ENCODE data around the gene FANCE.

FANCE gene

GRCh38 chr6:35494161-35494563, 42.0 kb downstream of the FANCE start:
- H3K27ac ChIP-seq: no peak overlapping the region

GRCh38 chr6:35495258-35496035, 43.3 kb downstream of the FANCE start:
- TF ChIP-seq, protein P1, sequence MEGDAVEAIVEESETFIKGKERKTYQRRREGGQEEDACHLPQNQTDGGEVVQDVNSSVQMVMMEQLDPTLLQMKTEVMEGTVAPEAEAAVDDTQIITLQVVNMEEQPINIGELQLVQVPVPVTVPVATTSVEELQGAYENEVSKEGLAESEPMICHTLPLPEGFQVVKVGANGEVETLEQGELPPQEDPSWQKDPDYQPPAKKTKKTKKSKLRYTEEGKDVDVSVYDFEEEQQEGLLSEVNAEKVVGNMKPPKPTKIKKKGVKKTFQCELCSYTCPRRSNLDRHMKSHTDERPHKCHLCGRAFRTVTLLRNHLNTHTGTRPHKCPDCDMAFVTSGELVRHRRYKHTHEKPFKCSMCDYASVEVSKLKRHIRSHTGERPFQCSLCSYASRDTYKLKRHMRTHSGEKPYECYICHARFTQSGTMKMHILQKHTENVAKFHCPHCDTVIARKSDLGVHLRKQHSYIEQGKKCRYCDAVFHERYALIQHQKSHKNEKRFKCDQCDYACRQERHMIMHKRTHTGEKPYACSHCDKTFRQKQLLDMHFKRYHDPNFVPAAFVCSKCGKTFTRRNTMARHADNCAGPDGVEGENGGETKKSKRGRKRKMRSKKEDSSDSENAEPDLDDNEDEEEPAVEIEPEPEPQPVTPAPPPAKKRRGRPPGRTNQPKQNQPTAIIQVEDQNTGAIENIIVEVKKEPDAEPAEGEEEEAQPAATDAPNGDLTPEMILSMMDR (IDR thresholded peaks at IDR 0.05; ENCODE audit: low read depth, low read length, missing control alignments): no peak
- DNase-seq: no peak
- no peaks in the 10 kb centered on the region for H3K36me3 ChIP-seq (replicated peaks)
- no peaks in the 10 kb centered on the region for H3K27me3 ChIP-seq (replicated peaks)
- H3K27ac ChIP-seq: no peak overlapping the region
- in situ Hi-C loops (cut with HindIII; ENCODE audit: low pct_ligation_motif_present, low sequenced_read_pairs): no loop called here
- peak overlapping the region; percentile 70 for H3K4me3 ChIP-seq (ENCODE audit: low read depth, low read length)

More at GRCh38 chr6:35494161-35494563, 42.0 kb downstream of the FANCE start:
- in situ Hi-C loops (cut with HindIII; ENCODE audit: low pct_ligation_motif_present, low sequenced_read_pairs): no loop called here
- H3K27me3 ChIP-seq (replicated peaks): no peaks in the 10 kb centered on the region
- peak overlapping the region; percentile 5 for H3K4me3 ChIP-seq (ENCODE audit: low read depth, low read length)
- no peak for DNase-seq
- TF ChIP-seq, protein P1 (IDR thresholded peaks at IDR 0.05; ENCODE audit: low read depth, low read length, missing control alignments): no peak
- no peaks in the 10 kb centered on the region for H3K36me3 ChIP-seq (replicated peaks)

DNA sequence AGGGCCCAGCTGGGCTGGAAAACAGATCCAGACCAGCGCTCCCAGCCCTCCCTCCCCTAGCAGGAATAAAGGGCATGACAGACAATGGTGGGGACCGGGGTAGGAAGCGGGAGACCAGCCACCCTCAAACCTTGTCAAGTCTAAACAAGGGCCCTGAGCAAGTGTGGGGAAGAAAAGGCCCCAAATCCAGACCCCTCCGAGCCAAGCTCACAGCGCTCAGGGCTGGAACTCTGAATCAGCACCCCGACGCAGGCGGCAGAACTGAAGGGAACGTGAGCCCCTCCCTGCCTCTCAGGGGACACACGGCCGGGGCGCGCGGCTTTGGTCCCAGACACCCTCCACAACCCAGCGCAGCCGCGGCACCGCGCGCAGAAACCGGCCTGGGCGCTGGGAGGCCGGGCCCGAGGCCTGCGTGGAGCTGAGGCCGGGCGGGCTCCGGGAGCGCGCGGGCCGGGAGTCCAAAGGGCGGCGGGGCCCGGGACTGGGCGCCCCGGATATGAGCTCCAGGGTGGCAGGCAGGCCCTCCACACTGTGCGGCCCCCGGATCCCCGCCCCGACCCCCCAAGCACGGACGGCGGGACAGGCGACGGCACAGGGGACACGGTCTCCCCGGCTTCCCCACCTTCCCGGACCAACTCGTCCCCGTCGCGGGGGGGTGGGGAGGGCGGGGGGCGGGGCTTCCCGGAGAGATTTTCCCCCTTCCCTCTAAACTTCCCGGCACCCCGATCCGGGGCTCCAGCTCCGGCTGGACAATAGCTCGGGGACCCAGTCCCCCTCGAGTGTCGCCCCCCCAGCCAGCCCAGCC, 44.1 kb downstream of the FANCE start:
- in situ Hi-C loops (cut with HindIII; ENCODE audit: low pct_ligation_motif_present, low sequenced_read_pairs): no loop called here
- DNase-seq: no peak
- TF ChIP-seq, protein P1 (IDR thresholded peaks at IDR 0.05; ENCODE audit: low read depth, low read length, missing control alignments): peak; percentile 1
- Histone ChIP-seq H3K36me3 (replicated peaks) (no peaks in the 10 kb centered on the region), H3K4me3 (ENCODE audit: low read depth, low read length) (peak overlapping the region; percentile 70), H3K27ac (peak overlapping the region; percentile 45), H3K27me3 (replicated peaks) (no peaks in the 10 kb centered on the region)

DNA sequence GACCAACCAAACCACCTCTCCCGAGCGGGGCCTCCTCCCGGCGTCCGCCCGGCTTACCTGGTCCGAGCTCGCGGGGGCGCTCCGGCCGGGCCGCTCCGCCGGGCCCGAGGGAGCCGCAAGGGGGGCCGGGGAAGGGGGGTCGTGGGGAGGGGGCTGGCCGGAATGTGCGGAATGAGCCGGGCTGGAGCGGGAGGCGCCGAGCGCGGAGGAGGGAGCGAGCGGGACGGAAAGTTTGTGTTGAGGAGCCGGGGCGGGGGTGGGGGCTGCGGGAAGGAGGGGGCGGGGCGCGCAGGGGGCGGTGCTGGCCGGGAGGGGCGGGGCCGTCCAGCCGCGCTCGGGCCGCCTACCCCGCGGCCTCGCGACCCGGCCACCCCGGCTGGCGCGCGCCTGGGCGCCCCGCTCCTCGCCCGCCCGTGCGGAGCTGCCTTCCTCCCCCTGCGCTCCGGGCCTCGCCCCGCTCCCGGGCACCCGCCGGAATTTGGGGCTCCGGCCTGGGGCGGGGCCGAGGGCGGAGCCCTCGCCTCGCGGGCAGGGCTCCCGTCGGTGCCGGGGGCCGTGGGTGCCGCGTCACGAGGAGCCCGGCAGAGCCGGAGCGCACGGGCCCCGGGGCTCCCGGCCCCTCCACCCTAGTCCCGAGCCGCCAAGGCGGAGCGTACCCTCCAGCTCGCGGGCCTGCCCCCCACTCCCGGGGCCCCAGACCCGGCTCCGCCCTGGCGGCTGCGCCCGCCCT, 44.9 kb downstream of the FANCE start, which contains the start of gene TEAD3:
TEAD3 (minus strand) TSS at position 239 of the 730 bp plus-strand sequence.
- TF ChIP-seq, protein P1 (IDR thresholded peaks at IDR 0.05; ENCODE audit: low read depth, low read length, missing control alignments): no peak
- Histone ChIP-seq H3K4me3 (ENCODE audit: low read depth, low read length) (peak within 1 kb of the TSS; percentile 70), H3K36me3 (replicated peaks) (no peaks in the 10 kb centered on the region), H3K27me3 (replicated peaks) (no peaks in the 10 kb centered on the region), H3K27ac (peak within 1 kb of the TSS; percentile 85)
- DNase-seq: peak; percentile 36
- in situ Hi-C loops (cut with HindIII; ENCODE audit: low pct_ligation_motif_present, low sequenced_read_pairs): no loop called here

GRCh38 chr6:35497571-35498421, 45.7 kb downstream of the FANCE start:
- peak; percentile 60 for DNase-seq
- H3K27me3 ChIP-seq (replicated peaks): no peaks in the 10 kb centered on the region
- H3K4me3 ChIP-seq (ENCODE audit: low read depth, low read length): peak overlapping the region; percentile 70
- peak overlapping the region; percentile 85 for H3K27ac ChIP-seq
- TF ChIP-seq, protein P1 (IDR thresholded peaks at IDR 0.05; ENCODE audit: low read depth, low read length, missing control alignments): peak; percentile 6
- no peaks in the 10 kb centered on the region for H3K36me3 ChIP-seq (replicated peaks)
- in situ Hi-C loops (cut with HindIII; ENCODE audit: low pct_ligation_motif_present, low sequenced_read_pairs): no loop called here
